Epithelial cell of prostate (primary cell): ENCODE results near the gene TMIGD3.

Source experiments
- DNase-seq: peaks from one replicate; pipeline ENCODE4 v3.0.0-alpha.2; 2011; ENCODE audit warnings: low read depth, low spot score
- H3K27ac ChIP-seq: fragments of 450-650 bp; 2 replicates; pipeline ENCODE4 v1.5.1; 2017; ENCODE audit warnings: mild to moderate bottlenecking

Gene TMIGD3

DNA sequence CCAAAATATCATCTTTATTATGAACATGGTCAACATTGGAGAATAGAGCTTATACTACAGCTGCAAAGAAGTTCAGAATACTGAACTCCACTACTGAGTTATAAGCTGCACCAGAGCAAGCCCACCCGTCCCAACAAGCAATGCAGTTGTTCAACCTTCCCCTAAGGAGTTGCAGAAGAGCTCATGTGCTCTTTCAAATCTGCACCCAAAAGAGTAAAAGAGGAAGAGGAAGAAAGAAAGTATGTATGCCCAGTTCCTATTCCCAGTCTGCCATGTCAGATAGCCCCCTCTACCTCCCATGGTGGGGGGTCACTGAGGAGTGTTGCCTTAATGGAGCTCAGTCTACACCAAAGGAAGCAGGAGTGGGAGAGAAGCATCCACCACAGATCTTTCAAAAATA lies 22.8 kb downstream of the TMIGD3 start:
- DNase-seq: no peak
- H3K27ac ChIP-seq: no peak overlapping the region

DNA sequence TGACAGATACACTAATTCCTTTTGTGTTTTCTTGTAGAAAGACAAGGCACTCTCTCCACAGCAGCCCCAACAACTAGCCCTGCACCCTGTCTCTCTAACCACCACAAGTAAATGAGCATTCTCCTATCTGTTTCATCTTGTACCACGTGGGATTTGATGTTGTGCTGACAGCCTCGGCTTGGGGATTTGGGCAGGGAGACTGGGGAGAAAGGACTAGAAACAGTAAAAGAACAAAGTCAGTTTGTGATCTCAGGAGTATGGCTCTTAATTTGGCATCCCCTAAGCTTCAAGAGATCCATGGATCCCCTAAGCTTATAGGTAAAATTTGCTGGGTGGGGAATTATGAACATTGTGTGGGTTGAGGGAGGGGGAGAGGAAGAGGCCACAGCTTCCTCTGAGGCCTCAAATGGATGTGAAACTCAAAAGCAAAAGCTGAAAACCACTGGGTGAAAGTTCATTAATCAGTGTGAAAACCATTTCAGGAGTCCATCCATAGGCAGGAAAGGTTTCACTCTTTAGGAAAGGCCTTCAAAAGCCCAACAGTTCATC lies 26.6 kb downstream of the TMIGD3 start:
- no peak for DNase-seq

DNA sequence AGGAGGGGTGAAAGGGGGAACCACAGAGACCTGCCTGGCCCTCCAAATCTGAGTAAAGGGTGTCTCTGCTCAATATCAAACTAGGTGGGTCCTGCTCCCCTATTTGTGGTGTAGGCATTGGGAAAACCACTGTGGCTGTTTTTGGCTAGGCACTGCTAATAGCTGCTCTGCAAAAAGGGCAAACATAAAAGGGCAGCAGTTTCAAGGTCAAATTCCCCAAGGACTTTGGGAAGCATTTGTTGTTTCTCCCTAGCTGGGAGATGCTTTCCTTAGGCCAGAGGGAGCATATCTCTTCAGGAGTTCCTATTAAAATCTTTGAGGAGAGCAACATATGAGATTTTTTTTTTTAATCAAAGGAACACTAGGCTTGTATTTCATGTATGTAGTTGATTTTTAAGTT lies 27.2 kb downstream of the TMIGD3 start:
- H3K27ac ChIP-seq: no peak overlapping the region
- no peak for DNase-seq

More for the DNA sequence above, 26.6 kb downstream of the TMIGD3 start:
- no peak overlapping the region for H3K27ac ChIP-seq

DNA sequence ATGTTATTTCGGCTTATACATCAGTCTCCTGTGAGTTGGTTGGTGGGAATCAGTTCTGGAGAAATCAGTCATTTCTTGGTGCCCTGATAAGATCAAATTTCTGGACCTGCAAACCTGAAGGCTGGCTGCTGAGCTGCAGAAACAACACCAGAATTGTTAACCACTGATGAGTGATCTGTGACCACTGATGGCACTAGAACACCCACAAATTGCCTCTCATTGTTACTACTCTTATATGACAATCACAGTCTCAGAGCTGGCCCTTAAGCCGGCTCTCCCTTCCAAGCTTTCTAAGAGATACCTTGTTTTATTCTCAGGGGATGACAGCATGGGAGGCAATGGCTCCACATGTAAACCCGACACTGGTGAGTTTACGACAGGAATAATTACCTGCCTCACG lies 27.7 kb downstream of the TMIGD3 start:
- DNase-seq: no peak
- no peak overlapping the region for H3K27ac ChIP-seq

DNA sequence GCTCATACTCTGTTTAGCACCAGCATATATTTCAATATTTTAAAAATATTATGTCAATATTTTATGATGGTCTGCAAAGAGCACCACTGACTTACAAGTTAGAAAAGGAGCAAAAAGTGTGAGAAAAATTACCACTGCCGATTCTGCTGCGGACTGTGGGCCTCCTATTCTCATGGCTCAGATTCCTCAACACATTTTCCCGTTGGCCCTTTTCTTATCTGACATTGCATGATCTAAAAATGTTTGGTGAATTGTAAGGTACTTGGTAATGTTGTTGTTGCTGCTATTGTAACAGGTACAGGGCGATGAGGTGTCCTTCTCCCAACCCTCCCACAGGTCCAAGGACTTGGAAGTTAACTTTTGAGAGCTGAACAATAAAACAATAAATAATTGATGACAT lies 28.9 kb downstream of the TMIGD3 start:
- no peak overlapping the region for H3K27ac ChIP-seq

DNA sequence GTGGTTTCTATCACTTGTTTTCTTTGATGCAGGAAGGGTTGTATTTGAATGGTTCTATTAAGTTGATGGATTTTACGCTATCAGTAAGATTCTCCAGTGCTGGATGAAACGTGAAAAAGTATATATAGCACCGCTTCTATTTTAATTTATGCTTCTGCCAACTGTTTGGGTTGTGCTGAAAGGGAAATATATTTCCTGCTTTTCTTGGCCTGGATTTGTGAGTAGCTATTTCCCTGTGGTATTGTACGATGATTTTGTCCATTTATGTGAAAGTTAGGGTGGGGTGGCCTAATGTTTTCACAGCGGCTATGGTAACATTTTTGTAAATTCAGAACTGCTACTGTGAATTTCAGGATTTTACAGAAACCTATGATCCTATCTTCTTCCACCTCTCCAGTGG lies 29.3 kb downstream of the TMIGD3 start:
- no peak overlapping the region for H3K27ac ChIP-seq
- no peak for DNase-seq

More for the DNA sequence above, 28.9 kb downstream of the TMIGD3 start:
- no peak for DNase-seq

DNA sequence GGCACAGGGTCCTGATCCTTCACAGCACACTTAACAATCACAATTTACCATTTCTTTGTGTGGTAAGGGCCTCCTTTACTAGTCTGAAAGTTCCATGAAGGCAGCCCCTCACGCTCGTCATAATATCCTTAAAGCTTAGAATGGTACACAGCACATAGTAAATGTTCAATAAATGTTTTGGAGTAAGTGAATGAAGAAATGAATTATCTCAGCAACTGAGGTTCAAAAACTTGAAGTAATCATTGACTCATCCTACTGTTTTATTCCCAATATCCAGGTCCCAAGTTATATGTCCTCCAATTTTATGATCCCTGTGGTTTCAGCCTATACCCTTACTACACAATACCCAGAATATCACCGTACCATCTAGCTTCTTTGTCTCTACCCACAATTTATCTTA lies 31.9 kb downstream of the TMIGD3 start:
- no peak overlapping the region for H3K27ac ChIP-seq
- DNase-seq: no peak

DNA sequence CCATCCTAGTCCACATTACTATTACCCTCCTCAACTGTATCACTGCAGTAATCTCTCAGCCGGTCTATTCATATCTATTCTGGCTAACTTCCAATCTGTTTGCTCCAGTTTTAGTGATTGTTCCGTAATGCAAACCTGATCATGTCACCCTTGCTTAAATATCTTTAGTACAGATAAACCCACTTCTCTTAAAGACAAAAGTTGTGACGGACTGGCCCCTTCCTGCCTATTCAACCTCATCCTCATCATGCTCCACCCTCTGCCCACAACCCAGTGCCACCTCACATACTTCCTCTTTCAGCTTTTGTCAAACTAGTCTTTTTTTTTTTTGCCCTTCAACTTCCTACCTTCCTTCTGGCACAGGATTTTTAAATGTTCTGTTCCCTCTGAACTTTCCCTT lies 32.4 kb downstream of the TMIGD3 start:
- DNase-seq: no peak
- no peak overlapping the region for H3K27ac ChIP-seq

DNA sequence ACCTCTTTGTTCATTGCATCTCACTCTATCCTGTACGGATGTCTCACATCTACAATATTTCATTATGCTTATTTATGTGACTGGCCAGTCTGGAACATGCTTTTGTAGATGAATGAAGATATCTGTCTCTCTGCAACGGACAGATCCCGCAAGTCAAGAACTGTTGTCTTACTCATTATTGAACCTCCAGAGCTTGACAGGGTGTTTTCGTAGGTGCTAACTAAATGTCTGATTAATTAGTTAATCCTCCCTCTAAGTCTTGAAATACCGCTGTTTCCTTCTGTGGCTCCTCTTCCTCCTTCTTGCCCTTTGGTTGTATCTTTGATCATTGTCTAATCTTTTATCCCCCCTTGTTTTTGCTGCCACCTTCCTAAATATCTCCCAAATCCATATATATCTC lies 32.8 kb downstream of the TMIGD3 start:
- H3K27ac ChIP-seq: no peak overlapping the region
- no peak for DNase-seq

DNA sequence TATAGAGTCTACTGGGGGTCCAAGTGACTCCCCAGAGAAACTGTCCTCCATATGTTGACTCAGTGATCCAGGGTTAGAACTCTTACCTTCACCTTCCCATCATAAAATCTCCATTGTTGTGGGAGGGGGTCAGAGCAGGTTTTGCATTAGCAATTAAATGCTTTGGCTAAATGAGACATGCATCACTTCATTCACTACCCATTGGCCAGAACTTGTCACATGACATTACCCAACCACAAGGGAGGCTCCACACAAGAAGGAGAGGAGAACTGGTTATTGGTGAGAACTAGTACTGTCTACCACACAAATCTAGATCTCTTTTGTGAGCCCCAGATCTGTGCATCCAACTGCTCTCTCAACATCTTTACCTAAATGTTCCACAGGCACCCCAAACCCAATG lies 33.9 kb downstream of the TMIGD3 start:
- no peak for DNase-seq
- H3K27ac ChIP-seq: no peak overlapping the region

DNA sequence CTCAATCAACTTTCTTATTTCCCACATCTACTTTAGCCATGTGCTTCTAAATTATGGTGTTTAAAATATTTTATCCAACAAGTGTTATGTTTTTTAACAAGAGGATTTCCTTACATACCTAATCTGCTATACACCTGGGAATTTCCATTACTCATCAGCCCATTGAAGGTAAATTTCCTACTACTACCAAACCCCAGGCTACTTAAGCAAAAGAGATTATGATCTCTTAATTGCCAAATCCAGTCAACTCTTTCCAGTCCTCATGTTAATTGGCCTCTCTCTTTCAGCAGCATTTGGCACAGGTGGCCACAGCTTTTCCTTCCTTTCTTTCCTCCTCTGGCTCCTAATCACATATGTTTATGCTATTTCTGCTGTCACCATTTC lies 34.7 kb downstream of the TMIGD3 start:
- H3K27ac ChIP-seq: no peak overlapping the region
- no peak for DNase-seq

DNA sequence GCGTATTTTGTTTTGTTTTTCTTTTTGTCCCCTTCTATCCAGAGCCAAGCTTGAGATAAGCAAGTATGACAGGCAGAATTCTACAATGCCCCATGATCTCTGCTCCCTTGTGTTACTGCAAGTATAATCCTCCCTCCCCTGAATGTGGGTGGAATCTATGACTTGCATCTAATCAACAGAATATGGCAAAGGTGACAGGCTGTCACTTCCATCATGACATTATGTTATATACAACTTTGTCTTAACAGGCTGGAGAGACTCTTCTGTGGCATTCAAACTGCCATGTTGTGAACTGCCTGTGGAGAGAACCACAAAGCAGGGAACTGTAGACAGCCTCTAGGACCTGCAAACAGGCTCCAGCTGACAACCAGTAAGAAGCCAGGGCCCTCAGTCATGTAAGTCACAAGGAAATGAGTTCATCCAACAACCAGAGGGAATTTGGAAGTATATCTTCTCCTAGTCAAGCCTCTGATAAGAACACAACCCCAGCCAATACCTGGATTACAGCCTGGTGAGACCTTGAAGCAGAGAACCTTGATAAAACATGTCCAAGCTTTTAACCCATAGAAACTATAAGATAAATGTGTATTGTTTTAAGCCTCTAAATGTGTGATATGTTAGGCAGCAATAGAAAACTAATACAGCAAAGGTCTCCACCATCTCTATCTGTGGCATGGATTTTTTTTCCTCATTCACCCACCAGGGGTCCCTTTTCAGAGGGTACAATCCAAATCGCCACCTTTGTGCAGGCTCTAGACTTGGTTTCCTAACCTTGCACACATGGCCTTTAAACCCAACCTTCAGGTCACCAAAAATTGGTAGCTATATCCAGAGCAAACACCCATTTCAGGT lies 35.3 kb downstream of the TMIGD3 start:
- H3K27ac ChIP-seq: no peak overlapping the region
- DNase-seq: no peak

DNA sequence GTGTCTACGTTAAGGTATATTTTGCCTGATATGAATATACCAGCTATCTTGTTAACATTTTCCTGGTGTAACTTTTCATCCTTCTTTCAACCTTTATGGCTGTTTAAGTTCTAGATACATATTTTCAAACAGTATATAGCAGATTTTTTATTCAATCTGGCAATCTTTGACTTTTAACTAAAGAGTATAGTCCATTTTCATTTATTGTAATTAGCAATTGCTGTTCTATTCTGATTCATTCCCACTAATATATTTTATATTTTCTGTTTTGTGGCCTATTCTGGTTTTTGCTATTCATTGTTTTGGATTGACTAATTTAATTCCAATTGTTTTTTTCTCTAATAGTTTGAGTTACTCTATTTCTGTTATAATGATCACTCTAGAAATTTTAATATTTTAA lies 37.0 kb downstream of the TMIGD3 start:
- no peak for DNase-seq
- no peak overlapping the region for H3K27ac ChIP-seq

DNA sequence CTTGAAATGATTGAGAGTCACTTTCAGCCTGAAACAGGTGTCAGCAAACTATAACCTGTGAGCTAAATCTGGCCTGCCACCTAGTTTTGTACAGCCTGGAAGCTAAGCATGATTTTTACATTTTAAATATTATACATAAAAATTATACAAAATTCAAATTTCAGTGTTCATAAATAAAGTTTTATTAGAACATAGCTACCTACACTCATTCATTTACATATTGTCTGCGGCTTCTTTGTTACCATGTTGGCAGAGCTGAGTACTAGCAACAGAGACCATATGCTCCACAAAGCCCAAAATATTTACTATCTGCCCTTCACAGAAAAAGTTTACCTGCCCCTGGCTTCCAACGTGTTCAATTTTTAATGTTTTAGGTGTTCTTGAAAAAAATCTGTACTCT lies 37.7 kb downstream of the TMIGD3 start:
- no peak overlapping the region for H3K27ac ChIP-seq
- DNase-seq: no peak

DNA sequence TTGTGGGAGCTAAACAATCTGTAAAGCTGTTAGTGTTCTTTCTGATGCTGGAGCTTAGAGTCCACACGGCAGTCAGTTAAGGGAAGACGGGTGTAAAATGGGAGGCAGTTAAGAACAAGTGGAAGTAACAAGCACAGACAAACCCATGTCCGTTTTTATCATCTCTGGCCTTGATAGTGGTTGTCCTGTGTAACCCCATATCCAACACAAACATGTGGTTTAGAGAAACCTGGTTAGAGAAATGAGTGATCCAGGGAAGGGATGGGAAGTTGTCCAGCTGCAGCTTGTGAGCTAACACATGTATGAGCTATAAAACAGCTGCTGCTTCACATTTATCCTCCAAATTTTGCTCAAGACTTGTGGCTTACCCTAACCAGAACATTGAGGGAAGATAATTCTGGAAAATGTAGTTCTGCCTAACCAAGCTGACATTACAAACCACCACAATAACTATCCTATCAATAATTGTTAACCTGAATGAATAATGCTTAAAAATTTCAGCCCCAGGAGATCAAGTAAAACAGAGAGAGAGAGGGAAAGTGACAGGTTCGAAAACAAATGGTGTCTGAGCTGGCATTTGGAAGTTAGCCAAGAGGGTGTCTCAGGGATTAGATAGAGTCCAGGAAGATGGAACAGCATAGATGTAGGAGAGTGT lies 40.3 kb downstream of the TMIGD3 start:
- no peak overlapping the region for H3K27ac ChIP-seq
- DNase-seq: no peak

DNA sequence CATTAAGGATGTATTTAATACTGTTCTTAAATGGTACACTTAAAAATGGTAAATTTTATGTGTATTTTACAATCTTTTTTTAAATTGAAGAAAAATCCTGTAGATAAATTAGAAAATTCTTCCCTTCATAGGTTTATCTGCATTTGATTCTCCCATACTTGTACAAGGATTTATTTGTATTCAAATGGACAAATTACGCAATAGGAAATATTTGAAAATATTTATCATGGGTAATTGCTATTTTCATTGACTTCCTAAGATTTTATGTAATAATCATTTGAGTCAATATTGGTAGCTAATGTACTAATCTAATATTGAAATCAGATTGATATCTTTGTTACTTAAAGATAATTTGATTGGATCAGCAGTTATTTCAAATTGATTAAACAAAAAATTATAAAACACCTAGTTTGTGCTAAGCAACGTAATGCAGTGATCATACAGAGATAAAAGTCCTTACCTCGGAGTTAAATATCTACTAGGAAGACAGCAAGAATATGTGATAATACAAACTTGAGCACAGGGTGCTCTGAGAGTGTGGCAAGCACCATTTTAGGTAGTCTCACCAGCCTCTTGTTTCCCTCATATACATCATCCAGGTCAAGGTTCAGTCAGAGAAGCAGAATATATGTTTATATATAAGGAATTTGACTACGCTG lies 40.9 kb downstream of the TMIGD3 start:
- no peak overlapping the region for H3K27ac ChIP-seq

DNA sequence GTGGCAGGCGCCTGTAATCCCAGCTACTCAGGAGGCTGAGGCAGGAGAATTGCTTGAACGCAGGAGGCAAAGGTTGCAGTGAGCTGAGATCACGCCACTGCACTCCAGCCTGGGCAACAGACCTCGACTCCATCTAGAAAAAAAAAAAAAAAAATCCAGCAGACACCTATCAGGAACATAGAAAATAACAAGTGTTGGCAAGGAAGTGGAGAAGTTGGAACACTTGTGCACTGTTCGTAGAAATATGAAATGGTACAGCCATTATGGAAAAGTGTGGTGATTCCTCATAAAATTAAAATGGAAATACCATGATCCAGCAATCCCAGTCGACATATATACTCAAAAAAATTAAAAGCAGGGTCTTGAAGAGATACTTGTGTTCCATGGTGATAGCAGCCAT lies 41.7 kb downstream of the TMIGD3 start:
- H3K27ac ChIP-seq: no peak overlapping the region
- DNase-seq: no peak

More for the DNA sequence above, 40.9 kb downstream of the TMIGD3 start:
- no peak for DNase-seq

DNA sequence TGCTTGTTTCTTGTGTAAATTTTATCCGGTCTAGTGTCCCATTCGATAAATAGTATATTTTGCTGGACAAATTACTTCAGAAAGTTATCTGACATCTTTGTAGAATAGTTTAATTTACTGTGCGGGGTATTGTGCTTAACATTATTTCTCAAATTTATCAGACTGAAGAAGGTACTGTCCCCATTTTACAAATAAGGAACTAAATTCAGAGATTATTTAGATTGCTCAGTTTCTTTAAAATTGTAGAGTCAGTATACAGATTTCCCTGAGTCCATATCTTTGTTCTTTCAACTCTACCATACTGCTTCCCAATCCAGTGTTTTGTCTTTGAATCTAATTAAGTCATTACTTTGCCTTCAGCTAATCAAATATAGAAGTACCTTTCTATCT lies 47.8 kb downstream of the TMIGD3 start:
- DNase-seq: no peak
- H3K27ac ChIP-seq: no peak overlapping the region

DNA sequence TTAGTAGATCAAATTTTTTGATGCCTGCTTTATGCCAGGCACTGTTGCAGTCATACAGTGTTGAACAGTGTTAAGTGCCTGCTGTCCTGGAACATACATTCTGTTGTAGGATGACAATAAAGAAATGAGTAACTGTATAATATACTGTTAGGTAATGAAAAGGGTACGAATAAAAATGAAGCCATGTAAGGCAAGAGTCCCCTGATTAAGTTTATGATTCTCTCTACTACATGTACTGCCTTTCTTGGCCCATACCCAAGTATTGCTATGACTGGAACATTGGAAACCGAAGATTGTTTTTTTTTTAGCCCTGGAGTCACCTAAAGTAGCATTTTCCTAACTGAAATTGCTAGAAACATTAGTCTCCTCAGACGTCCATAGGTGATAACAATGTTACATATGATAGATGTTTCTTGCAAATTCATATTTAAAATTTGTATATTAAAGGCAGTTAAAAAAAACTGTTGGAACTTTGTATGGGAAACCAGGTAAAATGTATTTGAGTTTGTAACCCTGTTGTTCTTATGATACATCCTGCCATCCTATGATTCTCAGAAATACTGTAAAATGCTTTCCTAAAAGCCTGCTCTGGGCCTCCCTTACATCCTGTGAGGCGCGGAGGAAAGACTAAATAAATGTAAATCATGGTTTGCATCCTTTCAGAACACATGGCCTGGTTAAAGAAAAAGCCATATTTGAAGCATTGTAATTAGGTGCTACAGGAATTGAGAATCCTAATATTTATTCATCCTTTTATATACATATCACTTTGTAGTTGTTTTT lies 48.4 kb downstream of the TMIGD3 start:
- no peak overlapping the region for H3K27ac ChIP-seq
- DNase-seq: no peak

DNA sequence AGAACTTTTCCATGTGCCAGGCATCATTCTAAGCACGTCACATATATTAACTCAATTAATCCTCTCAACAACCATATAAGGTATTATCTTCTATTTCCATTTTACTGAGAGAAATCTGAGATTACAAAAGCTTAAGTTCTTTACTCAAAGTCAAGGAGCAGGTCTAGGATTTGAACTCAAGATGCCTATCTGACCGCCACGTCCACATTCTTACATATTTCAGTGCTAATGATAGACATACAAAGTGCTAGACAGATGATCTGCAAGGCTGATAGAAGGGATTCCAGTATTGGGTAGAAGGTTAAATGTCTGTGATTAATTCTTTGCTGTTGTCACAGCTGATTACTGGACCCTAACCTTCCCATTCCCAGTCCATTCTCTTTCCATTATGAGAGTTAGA lies 49.7 kb downstream of the TMIGD3 start:
- no peak for DNase-seq
- no peak overlapping the region for H3K27ac ChIP-seq
